Endothelial cell (in vitro differentiated cells): Measurements from ENCODE around the gene MED20. TPM values are rescaled to one million over a fixed set of nuclear protein-coding genes. Genes with fewer than 3 reads are reported as not detected.
A peak's percentile ranks its signal among the peaks of the same experiment; 100 is the strongest.

ENCODE experiments used
- DNase-seq: peaks from one replicate; pipeline ENCODE4 v3.0.0; 2021; ENCODE audit warnings: low spot score
- H3K27ac Mint-ChIP-seq: one replicate; pipeline ENCODE4 v1.8.0; 2021; ENCODE audit warnings: mixed read lengths, inconsistent platforms; ENCODE audit not compliant: unreplicated experiment
- H3K27me3 Mint-ChIP-seq: one replicate; pipeline ENCODE4 v1.8.0; 2021; ENCODE audit warnings: mild to moderate bottlenecking, moderate library complexity, mixed read lengths, inconsistent platforms; ENCODE audit not compliant: unreplicated experiment
- H3K36me3 Mint-ChIP-seq: one replicate; pipeline ENCODE4 v1.8.0; 2021; ENCODE audit warnings: mild to moderate bottlenecking, low read depth, mixed read lengths, inconsistent platforms; ENCODE audit not compliant: unreplicated experiment
- H3K4me1 Mint-ChIP-seq: one replicate; pipeline ENCODE4 v1.8.0; 2021; ENCODE audit warnings: mild to moderate bottlenecking, mixed read lengths, inconsistent platforms; ENCODE audit not compliant: unreplicated experiment
- H3K4me3 Mint-ChIP-seq: one replicate; pipeline ENCODE4 v1.8.0; 2021; ENCODE audit warnings: mild to moderate bottlenecking, mixed read lengths, inconsistent platforms; ENCODE audit not compliant: unreplicated experiment
- H3K9me3 Mint-ChIP-seq: one replicate; pipeline ENCODE4 v1.8.0; 2021; ENCODE audit warnings: mixed read lengths, inconsistent platforms; ENCODE audit not compliant: unreplicated experiment
- total RNA-seq: library from RNA; stranded (reverse); fragmentation: NEBNext Ultra II Directional; extraction: Animal tissue kit (Norgen Biotek cat#: 25700); gene quantifications from one replicate; pipeline ENCODE4 v1.2.1, GENCODE V29; 2021; ENCODE audit not compliant: unreplicated experiment
- TF ChIP-seq, protein P1 (sequence below): fragments of 200-600 bp; sonication (generic); IDR thresholded peaks from one replicate; pipeline ENCODE4 v1.5.0; 2021; ENCODE audit warnings: antibody characterized with exemption; ENCODE audit not compliant: unreplicated experiment

The MED20 gene
- total RNA-seq, 1 donor from 2014 or later: 39.4 TPM

DNA sequence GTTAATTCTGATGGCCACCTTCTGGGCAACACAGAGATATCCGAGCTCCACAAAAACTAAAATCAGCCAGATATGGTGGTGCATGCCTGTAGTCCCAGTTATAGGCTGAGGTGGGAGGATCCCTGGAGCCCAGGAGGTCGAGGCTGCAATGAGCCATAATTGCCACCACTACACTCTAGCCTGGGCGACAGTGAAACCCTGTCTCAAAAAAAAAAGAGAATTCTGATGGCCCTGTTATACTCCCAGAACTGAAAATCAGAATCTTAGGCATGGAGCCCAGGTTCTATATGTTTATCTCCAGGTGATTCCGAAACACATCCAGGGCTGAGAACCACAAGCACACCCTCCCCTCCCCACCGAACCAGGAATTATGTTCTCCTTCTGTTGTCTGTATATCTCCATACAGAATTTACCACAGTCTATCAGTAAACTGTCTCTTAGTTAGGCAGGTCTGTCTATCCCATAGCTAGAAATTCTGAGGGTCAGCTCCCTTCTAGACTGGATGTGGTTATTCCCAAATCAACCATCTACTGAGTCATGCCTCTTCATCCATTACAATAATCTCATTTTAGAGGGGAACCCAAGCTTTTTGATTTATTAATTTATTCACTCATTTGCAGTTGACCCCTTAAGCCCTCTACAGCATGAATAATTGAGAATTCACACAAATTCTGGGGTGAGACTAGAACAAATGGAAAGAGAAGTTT is 45.4 kb upstream of the MED20 start:
- TF ChIP-seq, protein P1, sequence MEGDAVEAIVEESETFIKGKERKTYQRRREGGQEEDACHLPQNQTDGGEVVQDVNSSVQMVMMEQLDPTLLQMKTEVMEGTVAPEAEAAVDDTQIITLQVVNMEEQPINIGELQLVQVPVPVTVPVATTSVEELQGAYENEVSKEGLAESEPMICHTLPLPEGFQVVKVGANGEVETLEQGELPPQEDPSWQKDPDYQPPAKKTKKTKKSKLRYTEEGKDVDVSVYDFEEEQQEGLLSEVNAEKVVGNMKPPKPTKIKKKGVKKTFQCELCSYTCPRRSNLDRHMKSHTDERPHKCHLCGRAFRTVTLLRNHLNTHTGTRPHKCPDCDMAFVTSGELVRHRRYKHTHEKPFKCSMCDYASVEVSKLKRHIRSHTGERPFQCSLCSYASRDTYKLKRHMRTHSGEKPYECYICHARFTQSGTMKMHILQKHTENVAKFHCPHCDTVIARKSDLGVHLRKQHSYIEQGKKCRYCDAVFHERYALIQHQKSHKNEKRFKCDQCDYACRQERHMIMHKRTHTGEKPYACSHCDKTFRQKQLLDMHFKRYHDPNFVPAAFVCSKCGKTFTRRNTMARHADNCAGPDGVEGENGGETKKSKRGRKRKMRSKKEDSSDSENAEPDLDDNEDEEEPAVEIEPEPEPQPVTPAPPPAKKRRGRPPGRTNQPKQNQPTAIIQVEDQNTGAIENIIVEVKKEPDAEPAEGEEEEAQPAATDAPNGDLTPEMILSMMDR: no peak
- peaks cover 3% of the 10 kb centered on the region for H3K27me3 Mint-ChIP-seq
- no peak for DNase-seq
- H3K36me3 Mint-ChIP-seq: no peaks in the 10 kb centered on the region
- H3K27ac Mint-ChIP-seq: peak overlapping the region; percentile 97
- peaks cover 44% of the 10 kb centered on the region for H3K4me1 Mint-ChIP-seq
- no peaks in the 10 kb centered on the region for H3K9me3 Mint-ChIP-seq
- no peak overlapping the region for H3K4me3 Mint-ChIP-seq

DNA sequence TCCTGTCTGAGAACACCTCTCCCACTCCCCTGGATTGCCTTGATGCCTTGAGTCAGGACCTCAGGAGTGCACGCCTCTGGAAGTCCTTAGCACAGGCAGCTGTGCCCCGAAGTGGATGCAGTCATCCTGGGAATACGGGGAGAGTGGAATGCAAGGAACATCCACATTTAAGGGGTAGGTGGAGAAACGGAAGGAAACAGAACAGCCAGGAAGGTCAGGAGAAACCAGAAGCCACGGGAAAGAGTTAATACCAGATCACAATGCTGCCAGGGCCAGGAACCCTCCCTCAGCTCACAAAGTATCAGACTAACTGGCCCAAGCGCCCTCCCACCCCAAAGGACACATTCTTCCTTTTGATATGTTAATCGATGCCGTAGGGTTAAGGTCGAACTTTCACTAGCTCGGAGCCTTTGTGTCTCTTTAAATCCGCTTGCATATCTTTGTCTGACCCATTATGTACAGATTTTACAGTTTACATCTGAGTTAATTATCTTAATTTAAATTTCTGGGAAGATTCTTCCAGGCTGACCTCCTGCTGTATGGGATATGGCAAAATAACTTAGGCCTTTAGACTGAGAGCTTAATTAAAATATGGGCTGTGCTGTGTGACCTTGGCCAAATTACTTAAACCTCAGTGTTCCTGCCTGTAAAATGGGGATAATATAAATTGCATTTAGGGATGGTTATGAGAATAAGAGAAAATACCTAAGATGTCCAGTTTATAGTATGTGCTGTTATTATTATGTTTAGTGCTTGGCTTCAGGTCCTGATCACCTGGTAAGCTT is 44.7 kb upstream of the MED20 start:
- no peaks in the 10 kb centered on the region for H3K9me3 Mint-ChIP-seq
- peak; percentile 34 for DNase-seq
- no peak overlapping the region for H3K4me3 Mint-ChIP-seq
- TF ChIP-seq, protein P1: no peak
- H3K27me3 Mint-ChIP-seq: peaks cover 3% of the 10 kb centered on the region
- peak overlapping the region; percentile 97 for H3K27ac Mint-ChIP-seq
- H3K36me3 Mint-ChIP-seq: no peaks in the 10 kb centered on the region
- peaks cover 46% of the 10 kb centered on the region for H3K4me1 Mint-ChIP-seq

DNA sequence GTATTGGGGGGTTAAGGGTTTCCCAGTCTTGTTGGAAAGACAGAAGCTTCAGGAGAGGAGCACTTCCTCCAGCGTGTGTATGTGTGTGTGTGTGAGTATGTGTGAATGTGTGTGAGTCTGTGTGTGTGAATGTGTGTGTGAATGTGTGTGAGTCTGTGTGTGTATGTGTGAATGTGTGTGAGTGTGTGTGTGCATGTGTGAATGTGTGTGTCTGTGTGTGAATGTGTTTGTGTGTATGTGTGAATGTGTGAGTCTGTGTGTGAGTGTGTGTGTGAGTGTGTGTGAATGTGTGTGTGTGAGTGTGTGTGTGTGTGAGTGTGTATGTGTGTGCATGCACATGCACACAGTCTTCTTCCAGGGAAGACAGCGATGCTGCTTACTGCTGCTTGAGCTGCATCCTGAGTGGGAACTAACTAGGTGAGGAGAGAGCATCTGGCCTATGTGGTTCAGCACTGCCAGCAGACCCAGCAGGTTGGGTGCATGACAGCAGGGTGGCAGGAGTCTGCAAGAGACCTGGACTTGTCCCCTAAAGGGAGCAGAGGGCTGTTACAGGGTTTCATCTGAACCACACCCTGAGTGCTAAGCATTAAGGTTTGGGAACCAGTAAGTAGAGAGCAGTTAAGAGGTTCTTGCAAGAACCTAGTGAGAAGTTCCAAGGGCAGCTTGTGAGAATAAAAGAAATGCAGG is 43.4 kb upstream of the MED20 start:
- Mint-ChIP-seq H3K27ac (peak overlapping the region; percentile 14), H3K9me3 (no peaks in the 10 kb centered on the region), H3K4me1 (peaks cover 45% of the 10 kb centered on the region), H3K36me3 (no peaks in the 10 kb centered on the region), H3K4me3 (no peak overlapping the region), H3K27me3 (peaks cover 3% of the 10 kb centered on the region)
- TF ChIP-seq, protein P1: no peak
- DNase-seq: no peak

DNA sequence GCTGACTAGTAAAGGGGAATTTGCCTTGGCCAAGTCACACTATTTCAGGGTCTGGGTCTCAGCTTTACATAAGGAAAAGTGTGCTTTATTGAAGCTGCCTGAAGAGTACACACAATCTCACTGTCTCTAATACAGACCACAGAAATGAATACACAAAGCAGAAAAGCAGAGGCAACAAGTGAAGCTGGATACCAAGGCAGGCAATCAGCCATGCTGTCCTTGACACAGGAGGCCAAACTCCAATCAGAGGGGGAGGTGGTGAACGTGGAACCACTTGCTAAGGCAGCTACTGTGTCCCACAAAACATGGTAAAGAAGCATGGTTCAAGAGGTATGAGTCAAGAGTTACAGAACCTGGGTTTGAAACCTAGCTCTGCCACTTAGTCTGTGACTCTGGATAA is 42.4 kb upstream of the MED20 start:
- no peak for DNase-seq
- H3K4me1 Mint-ChIP-seq: peaks cover 45% of the 10 kb centered on the region
- peaks cover 3% of the 10 kb centered on the region for H3K27me3 Mint-ChIP-seq
- TF ChIP-seq, protein P1: no peak
- H3K9me3 Mint-ChIP-seq: no peaks in the 10 kb centered on the region
- H3K4me3 Mint-ChIP-seq: no peak overlapping the region
- no peak overlapping the region for H3K27ac Mint-ChIP-seq
- H3K36me3 Mint-ChIP-seq: no peaks in the 10 kb centered on the region
